Gastrocnemius medialis (tissue), 4 donors: ENCODE results near the gene DDR1. TPM values are rescaled to one million over a fixed set of nuclear protein-coding genes. Genes with fewer than 3 reads are reported as not detected.

Experiments used
- ATAC-seq, 2 donors: fragments of 150-250 bp; one replicate each; pipeline ENCODE4 v1.9.1; 2016
- DNase-seq, 2 donors: peaks; one replicate each; pipeline ENCODE4 v3.0.0-alpha.2; 2019
- H3K27ac ChIP-seq, 4 donors: fragments of 200-600 bp; sonication (generic); 1 replicate in 1 of 4; 2 replicates in 3 of 4; pipeline ENCODE4 v1.5.1; 2016 to 2018; ENCODE audit warnings: mild to moderate bottlenecking in 2 of 4, moderate library complexity in 1 of 4
- H3K27me3 ChIP-seq, 3 donors: fragments of 200-600 bp; sonication (generic) in 2 of 3; 1 replicate in 1 of 3; 2 replicates in 2 of 3; pipeline versions ENCODE4 v1.5.1 to v1.6.0; 2016 to 2019; ENCODE audit warnings: mild to moderate bottlenecking in 1 of 3, moderate library complexity in 1 of 3
- H3K36me3 ChIP-seq, 2 donors: fragments of 200-600 bp; sonication (generic) in 1 of 2; one replicate each; pipeline ENCODE4 v1.5.1; 2017 to 2018
- H3K4me1 ChIP-seq, 2 donors: fragments of 200-600 bp; sonication (generic) in 1 of 2; one replicate each; pipeline ENCODE4 v1.5.1; 2016 to 2017; ENCODE audit warnings: mild to moderate bottlenecking in 2 of 2
- H3K4me3 ChIP-seq, 4 donors: fragments of 200-600 bp; sonication (generic) in 3 of 4; 1 replicate in 1 of 4; 2 replicates in 3 of 4; pipeline ENCODE4 v1.5.1; 2016 to 2019; ENCODE audit warnings: mild to moderate bottlenecking in 2 of 4
- H3K9me3 ChIP-seq, 3 donors: fragments of 200-600 bp; sonication (generic) in 2 of 3; 1 replicate in 1 of 3; 2 replicates in 2 of 3; pipeline ENCODE4 v1.5.1; 2016 to 2019
- POLR2A ChIP-seq, 2 donors: fragments of 450-650 bp; IDR thresholded peaks; one replicate each; pipeline ENCODE4 v1.6.1; 2017; ENCODE audit warnings: antibody characterized with exemption in 2 of 2, mild to moderate bottlenecking in 2 of 2, moderate library complexity in 2 of 2
- in situ Hi-C, 4 donors: fragments of 200-750 bp; cut with MboI; loops; one replicate each; pipeline versions ENCODE4 v1.15.0 to v1.8.0; 2017; ENCODE audit warnings: low sequenced_read_pairs in 4 of 4
- intact Hi-C: fragments of 100-400 bp; cut with DNase I; formaldehyde crosslinking; loops from one replicate; pipeline ENCODE4 v1.15.1; 2023; ENCODE audit warnings: low total_unique reads
- total RNA-seq, 4 donors: library from RNA; depleted of rRNA; stranded (reverse); fragments of >200 nt; gene quantifications; one replicate each; pipeline versions ENCODE4 v1.1.0 to v1.2.3, GENCODE V29; 2016
- TF ChIP-seq, protein P1 (sequence below), 5 experiments: fragments of 450-650 bp in 3 of 5; fragments of 200-600 bp in 2 of 5; sonication (generic) in 2 of 5; IDR thresholded peaks in 4 of 5; conservative IDR thresholded peaks in 1 of 5; 1 replicate in 4 of 5; 2 replicates in 1 of 5; pipeline ENCODE4 v1.5.1; 2016 to 2019; ENCODE audit warnings: antibody characterized with exemption in 5 of 5, mild to moderate bottlenecking in 3 of 5, moderate library complexity in 3 of 5

DDR1 gene
- total RNA-seq, 4 donors from 2014 or later, result 20.0 to 62.2 (median 59.3) TPM

DNA sequence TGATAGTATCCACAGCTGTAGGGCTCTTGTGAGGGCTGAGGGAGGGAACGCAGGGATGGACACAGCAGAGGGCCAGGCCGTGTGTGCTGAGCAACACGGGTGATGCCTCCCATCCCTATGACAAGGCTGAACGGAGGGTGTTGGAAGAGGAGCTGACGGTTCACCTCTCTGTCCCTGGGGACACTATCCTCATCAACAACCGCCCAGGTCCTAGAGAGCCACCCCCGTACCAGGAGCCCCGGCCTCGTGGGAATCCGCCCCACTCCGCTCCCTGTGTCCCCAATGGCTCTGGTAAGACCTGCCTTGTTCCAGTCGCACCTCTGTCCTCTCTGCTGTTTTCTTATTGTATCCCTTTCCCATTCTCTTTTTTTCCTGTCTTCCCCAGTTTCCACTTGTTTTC is 10.1 kb downstream of the DDR1 start:
- H3K4me1 ChIP-seq, result no peaks in the 10 kb centered on the region

GRCh38 chr6:30894935-30895334 is 10.6 kb downstream of the DDR1 start:
- Histone ChIP-seq H3K4me3 (no peak overlapping the region), H3K27ac (no peak overlapping the region), H3K9me3 (no peaks in the 10 kb centered on the region), H3K27me3 (no peaks in the 10 kb centered on the region), H3K4me1 (no peaks in the 10 kb centered on the region), H3K36me3 (peaks cover 0 to 96% of the 10 kb centered on the region in 2 donors)
- DNase-seq (no peak), ATAC-seq (no peak)
- TF ChIP-seq, protein P1, sequence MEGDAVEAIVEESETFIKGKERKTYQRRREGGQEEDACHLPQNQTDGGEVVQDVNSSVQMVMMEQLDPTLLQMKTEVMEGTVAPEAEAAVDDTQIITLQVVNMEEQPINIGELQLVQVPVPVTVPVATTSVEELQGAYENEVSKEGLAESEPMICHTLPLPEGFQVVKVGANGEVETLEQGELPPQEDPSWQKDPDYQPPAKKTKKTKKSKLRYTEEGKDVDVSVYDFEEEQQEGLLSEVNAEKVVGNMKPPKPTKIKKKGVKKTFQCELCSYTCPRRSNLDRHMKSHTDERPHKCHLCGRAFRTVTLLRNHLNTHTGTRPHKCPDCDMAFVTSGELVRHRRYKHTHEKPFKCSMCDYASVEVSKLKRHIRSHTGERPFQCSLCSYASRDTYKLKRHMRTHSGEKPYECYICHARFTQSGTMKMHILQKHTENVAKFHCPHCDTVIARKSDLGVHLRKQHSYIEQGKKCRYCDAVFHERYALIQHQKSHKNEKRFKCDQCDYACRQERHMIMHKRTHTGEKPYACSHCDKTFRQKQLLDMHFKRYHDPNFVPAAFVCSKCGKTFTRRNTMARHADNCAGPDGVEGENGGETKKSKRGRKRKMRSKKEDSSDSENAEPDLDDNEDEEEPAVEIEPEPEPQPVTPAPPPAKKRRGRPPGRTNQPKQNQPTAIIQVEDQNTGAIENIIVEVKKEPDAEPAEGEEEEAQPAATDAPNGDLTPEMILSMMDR (IDR thresholded peaks at IDR 0.05 in 4 of 5, conservative IDR thresholded peaks at IDR 0.05 in 1 of 5), result no peak
- TF ChIP-seq POLR2A (IDR thresholded peaks at IDR 0.05), result no peak
- in situ Hi-C loops, result loop anchor here in 1 of 4 donors (25.0 kb wide), 1 partner anchor 158 kb away; the partner anchor contains the start of genes FLOT1 and IER3
- intact Hi-C loops, result no loop called here

More for the DNA sequence above, 10.1 kb downstream of the DDR1 start:
- Histone ChIP-seq H3K27me3 (no peaks in the 10 kb centered on the region), H3K4me3 (no peak overlapping the region), H3K27ac (no peak overlapping the region), H3K9me3 (no peaks in the 10 kb centered on the region), H3K36me3 (peaks cover 0 to 99% of the 10 kb centered on the region in 2 donors)
- in situ Hi-C loops (loop anchor here in 1 of 4 donors (25.0 kb wide), 1 partner anchor 157 kb away; the partner anchor contains the start of genes FLOT1 and IER3), intact Hi-C loops (no loop called here)
- no peak for ATAC-seq
- TF ChIP-seq, protein P1 (IDR thresholded peaks at IDR 0.05 in 4 of 5, conservative IDR thresholded peaks at IDR 0.05 in 1 of 5), result no peak
- TF ChIP-seq POLR2A (IDR thresholded peaks at IDR 0.05), result no peak
- no peak for DNase-seq

GRCh38 chr6:30895343-30895742 is 11.0 kb downstream of the DDR1 start:
- ATAC-seq (no peak), DNase-seq (no peak)
- H3K27ac ChIP-seq, result no peak overlapping the region
- no peaks in the 10 kb centered on the region for H3K4me1 ChIP-seq
- no peak overlapping the region for H3K4me3 ChIP-seq
- no peaks in the 10 kb centered on the region for H3K9me3 ChIP-seq
- TF ChIP-seq POLR2A (IDR thresholded peaks at IDR 0.05), result no peak
- TF ChIP-seq, protein P1 (IDR thresholded peaks at IDR 0.05 in 4 of 5, conservative IDR thresholded peaks at IDR 0.05 in 1 of 5), result no peak
- peaks cover 0 to 92% of the 10 kb centered on the region in 2 donors for H3K36me3 ChIP-seq
- in situ Hi-C loops (loop anchor here in 1 of 4 donors (25.0 kb wide), 1 partner anchor 158 kb away; the partner anchor contains the start of genes FLOT1 and IER3), intact Hi-C loops (no loop called here)
- H3K27me3 ChIP-seq, result no peaks in the 10 kb centered on the region

- H3K27me3 ChIP-seq, result no peaks in the 10 kb centered on the region
- no peak overlapping the region for H3K4me3 ChIP-seq
- intact Hi-C loops, result no loop called here
- DNase-seq, result no peak
- no peaks in the 10 kb centered on the region for H3K4me1 ChIP-seq
- TF ChIP-seq POLR2A (IDR thresholded peaks at IDR 0.05), result no peak
- TF ChIP-seq, protein P1 (IDR thresholded peaks at IDR 0.05 in 4 of 5, conservative IDR thresholded peaks at IDR 0.05 in 1 of 5), result no peak
- in situ Hi-C loops, result loop anchor here in 1 of 4 donors (25.0 kb wide), 1 partner anchor 159 kb away; the partner anchor contains the start of genes FLOT1 and IER3
- no peaks in the 10 kb centered on the region for H3K9me3 ChIP-seq
- H3K36me3 ChIP-seq, result peaks cover 0 to 80% of the 10 kb centered on the region in 2 donors
- no peak overlapping the region for H3K27ac ChIP-seq
- no peak for ATAC-seq
Measured at GRCh38 chr6:30896541-30896940, 12.2 kb downstream of the DDR1 start.
